ENCODE data around the gene MRPS35. TPM values are rescaled to one million over a fixed set of nuclear protein-coding genes. Genes with fewer than 3 reads are reported as not detected.

Gene MRPS35
- total RNA-seq, 6 donors from 2014 or later, result 9.4 to 36.7 (median 31.2) TPM

GRCh38 chr12:27785882-27786570 lies 75.4 kb downstream of the MRPS35 start:
- Histone ChIP-seq H3K4me1 (peaks cover 10 to 32% (median 19%) of the 10 kb centered on the region in 4 donors), H3K27ac (no peak overlapping the region), H3K4me3 (no peak overlapping the region), H3K27me3 (no peaks in the 10 kb centered on the region), H3K36me3 (peaks cover 0 to 4% (median 0%) of the 10 kb centered on the region in 4 donors), H3K9me3 (no peaks in the 10 kb centered on the region)
- DNase-seq (no peak), ATAC-seq (ENCODE audit: low FRiP score in 2 of 2) (no peak)
- TF ChIP-seq EP300 (IDR thresholded peaks at IDR 0.05), result no peak
- no peak for TF ChIP-seq POLR2AphosphoS5 (IDR thresholded peaks at IDR 0.05)
- TF ChIP-seq CTCF (IDR thresholded peaks at IDR 0.05), result no peak
- TF ChIP-seq POLR2A (IDR thresholded peaks at IDR 0.05), result no peak
- 68 to 74% methylated on average over 3 of the region's 3 CpGs for WGBS, 2 donors

- Histone ChIP-seq H3K27ac (no peak overlapping the region), H3K4me3 (no peak overlapping the region), H3K27me3 (no peaks in the 10 kb centered on the region), H3K9me3 (no peaks in the 10 kb centered on the region), H3K4me1 (peaks cover 0 to 19% (median 9%) of the 10 kb centered on the region in 4 donors), H3K36me3 (peaks cover 0 to 17% (median 11%) of the 10 kb centered on the region in 4 donors)
- ATAC-seq (ENCODE audit: low FRiP score in 2 of 2) (no peak), DNase-seq (no peak)
- 67 to 78% methylated on average over 2 of the region's 2 CpGs for WGBS, 2 donors
- no peak for TF ChIP-seq EP300 (IDR thresholded peaks at IDR 0.05)
- TF ChIP-seq POLR2AphosphoS5 (IDR thresholded peaks at IDR 0.05), result no peak
- TF ChIP-seq CTCF (IDR thresholded peaks at IDR 0.05), result no peak
- no peak for TF ChIP-seq POLR2A (IDR thresholded peaks at IDR 0.05)
Observed at GRCh38 chr12:27787559-27787958, 76.9 kb downstream of the MRPS35 start.

GRCh38 chr12:27790179-27790578 lies 79.5 kb downstream of the MRPS35 start:
- no peaks in the 10 kb centered on the region for H3K9me3 ChIP-seq
- 96 to 98% methylated on average over 2 of the region's 2 CpGs for WGBS, 2 donors
- H3K36me3 ChIP-seq, result peaks cover 0 to 43% (median 24%) of the 10 kb centered on the region in 4 donors
- TF ChIP-seq POLR2AphosphoS5 (IDR thresholded peaks at IDR 0.05) (no peak), CTCF (IDR thresholded peaks at IDR 0.05) (no peak), EP300 (IDR thresholded peaks at IDR 0.05) (no peak), POLR2A (IDR thresholded peaks at IDR 0.05) (no peak)
- DNase-seq (no peak), ATAC-seq (ENCODE audit: low FRiP score in 2 of 2) (no peak)
- no peaks in the 10 kb centered on the region for H3K27me3 ChIP-seq
- no peak overlapping the region for H3K27ac ChIP-seq
- no peak overlapping the region for H3K4me3 ChIP-seq
- peaks cover 0 to 10% (median 7%) of the 10 kb centered on the region in 4 donors for H3K4me1 ChIP-seq

GRCh38 chr12:27794818-27795584 lies 84.4 kb downstream of the MRPS35 start:
- Histone ChIP-seq H3K36me3 (peaks cover 0 to 84% (median 45%) of the 10 kb centered on the region in 4 donors), H3K27ac (no peak overlapping the region)
- no peak for DNase-seq

More at GRCh38 chr12:27794818-27795584, 84.4 kb downstream of the MRPS35 start:
- Histone ChIP-seq H3K9me3 (no peaks in the 10 kb centered on the region), H3K4me3 (no peak overlapping the region), H3K4me1 (no peaks in the 10 kb centered on the region), H3K27me3 (no peaks in the 10 kb centered on the region)
- no peak for ATAC-seq (ENCODE audit: low FRiP score in 2 of 2)
- no peak for TF ChIP-seq POLR2A (IDR thresholded peaks at IDR 0.05)
- no peak for TF ChIP-seq POLR2AphosphoS5 (IDR thresholded peaks at IDR 0.05)
- TF ChIP-seq EP300 (IDR thresholded peaks at IDR 0.05), result no peak
- TF ChIP-seq CTCF (IDR thresholded peaks at IDR 0.05), result no peak
- WGBS, 2 donors, result 78 to 85% methylated on average over 6 of the region's 6 CpGs
